Neutrophil (primary cell): ENCODE results near the gene WDR81.

Experiments
- H3K27ac ChIP-seq: fragments of 200-600 bp; sonication (generic); 2 replicates; pipeline ENCODE4 v1.5.1; 2016; ENCODE audit warnings: mild to moderate bottlenecking, moderate library complexity
- H3K27me3 ChIP-seq: fragments of 200-600 bp; sonication (generic); 2 replicates; pipeline ENCODE4 v1.6.0; 2016; ENCODE audit warnings: mild to moderate bottlenecking
- H3K36me3 ChIP-seq: fragments of 200-600 bp; sonication (generic); 2 replicates; pipeline ENCODE4 v1.5.1; 2017
- H3K4me1 ChIP-seq, 2 experiments: fragments of 200-600 bp in 1 of 2; sonication (generic) in 1 of 2; 1 replicate in 1 of 2; 2 replicates in 1 of 2; pipeline versions ENCODE4 v1.5.1 to v1.6.1; 2013 to 2016; ENCODE audit warnings: low read depth in 1 of 2, low read length in 1 of 2, mild to moderate bottlenecking in 1 of 2, moderate library complexity in 1 of 2; ENCODE audit not compliant: control insufficient read depth in 1 of 2, insufficient read depth in 1 of 2
- H3K4me3 ChIP-seq, 2 experiments: fragments of 200-600 bp in 1 of 2; sonication (generic) in 1 of 2; 1 replicate in 1 of 2; 2 replicates in 1 of 2; pipeline ENCODE4 v1.5.1; 2013 to 2016; ENCODE audit warnings: low read depth in 1 of 2, low read length in 1 of 2, mild to moderate bottlenecking in 1 of 2, moderate library complexity in 1 of 2
- H3K9me3 ChIP-seq: fragments of 200-600 bp; sonication (generic); 2 replicates; pipeline ENCODE4 v1.5.1; 2016
- TF ChIP-seq, protein P1 (sequence below): fragments of 200-600 bp; sonication (generic); IDR thresholded peaks from 2 replicates; pipeline ENCODE4 v1.5.1; 2016; ENCODE audit warnings: antibody characterized with exemption

The WDR81 gene

DNA sequence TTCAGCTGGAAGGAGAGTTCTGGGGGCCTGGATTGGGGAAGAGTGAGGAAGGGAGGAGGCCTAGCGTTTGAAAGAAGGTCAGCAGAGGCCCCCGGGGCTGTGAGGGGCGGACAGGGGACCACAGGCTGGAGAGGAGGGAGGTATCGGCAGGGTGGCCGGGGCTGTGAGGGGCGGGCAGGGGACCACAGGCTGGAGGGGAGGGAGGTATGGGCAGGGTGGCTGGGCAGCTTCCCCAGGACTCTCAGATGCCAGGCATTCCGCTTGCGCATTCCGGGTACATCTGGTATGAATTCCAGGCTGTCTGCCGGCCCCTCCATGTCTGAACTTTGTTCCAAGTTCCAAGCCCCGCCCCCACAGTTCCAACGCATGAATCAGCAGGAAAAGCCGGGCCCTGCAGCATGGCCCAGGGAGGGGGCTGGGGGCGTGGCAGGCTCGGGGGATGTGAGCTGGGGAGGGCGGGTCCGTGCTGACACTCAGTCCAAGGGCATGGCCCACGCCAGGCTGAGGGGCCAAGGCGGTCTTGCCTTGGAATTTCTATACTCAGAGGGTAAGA lies 10.0 kb upstream of the WDR81 start:
- TF ChIP-seq, protein P1, sequence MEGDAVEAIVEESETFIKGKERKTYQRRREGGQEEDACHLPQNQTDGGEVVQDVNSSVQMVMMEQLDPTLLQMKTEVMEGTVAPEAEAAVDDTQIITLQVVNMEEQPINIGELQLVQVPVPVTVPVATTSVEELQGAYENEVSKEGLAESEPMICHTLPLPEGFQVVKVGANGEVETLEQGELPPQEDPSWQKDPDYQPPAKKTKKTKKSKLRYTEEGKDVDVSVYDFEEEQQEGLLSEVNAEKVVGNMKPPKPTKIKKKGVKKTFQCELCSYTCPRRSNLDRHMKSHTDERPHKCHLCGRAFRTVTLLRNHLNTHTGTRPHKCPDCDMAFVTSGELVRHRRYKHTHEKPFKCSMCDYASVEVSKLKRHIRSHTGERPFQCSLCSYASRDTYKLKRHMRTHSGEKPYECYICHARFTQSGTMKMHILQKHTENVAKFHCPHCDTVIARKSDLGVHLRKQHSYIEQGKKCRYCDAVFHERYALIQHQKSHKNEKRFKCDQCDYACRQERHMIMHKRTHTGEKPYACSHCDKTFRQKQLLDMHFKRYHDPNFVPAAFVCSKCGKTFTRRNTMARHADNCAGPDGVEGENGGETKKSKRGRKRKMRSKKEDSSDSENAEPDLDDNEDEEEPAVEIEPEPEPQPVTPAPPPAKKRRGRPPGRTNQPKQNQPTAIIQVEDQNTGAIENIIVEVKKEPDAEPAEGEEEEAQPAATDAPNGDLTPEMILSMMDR, result no peak
- H3K4me1 ChIP-seq, result peaks cover 45 to 56% of the 10 kb centered on the region in 2 experiments
- H3K36me3 ChIP-seq, result peaks cover 22% of the 10 kb centered on the region
- no peaks in the 10 kb centered on the region for H3K9me3 ChIP-seq
- peaks cover 51% of the 10 kb centered on the region for H3K27me3 ChIP-seq
- H3K27ac ChIP-seq, result peak overlapping the region; percentile 97
- peak overlapping the region; percentile 77 to 91 for H3K4me3 ChIP-seq

DNA sequence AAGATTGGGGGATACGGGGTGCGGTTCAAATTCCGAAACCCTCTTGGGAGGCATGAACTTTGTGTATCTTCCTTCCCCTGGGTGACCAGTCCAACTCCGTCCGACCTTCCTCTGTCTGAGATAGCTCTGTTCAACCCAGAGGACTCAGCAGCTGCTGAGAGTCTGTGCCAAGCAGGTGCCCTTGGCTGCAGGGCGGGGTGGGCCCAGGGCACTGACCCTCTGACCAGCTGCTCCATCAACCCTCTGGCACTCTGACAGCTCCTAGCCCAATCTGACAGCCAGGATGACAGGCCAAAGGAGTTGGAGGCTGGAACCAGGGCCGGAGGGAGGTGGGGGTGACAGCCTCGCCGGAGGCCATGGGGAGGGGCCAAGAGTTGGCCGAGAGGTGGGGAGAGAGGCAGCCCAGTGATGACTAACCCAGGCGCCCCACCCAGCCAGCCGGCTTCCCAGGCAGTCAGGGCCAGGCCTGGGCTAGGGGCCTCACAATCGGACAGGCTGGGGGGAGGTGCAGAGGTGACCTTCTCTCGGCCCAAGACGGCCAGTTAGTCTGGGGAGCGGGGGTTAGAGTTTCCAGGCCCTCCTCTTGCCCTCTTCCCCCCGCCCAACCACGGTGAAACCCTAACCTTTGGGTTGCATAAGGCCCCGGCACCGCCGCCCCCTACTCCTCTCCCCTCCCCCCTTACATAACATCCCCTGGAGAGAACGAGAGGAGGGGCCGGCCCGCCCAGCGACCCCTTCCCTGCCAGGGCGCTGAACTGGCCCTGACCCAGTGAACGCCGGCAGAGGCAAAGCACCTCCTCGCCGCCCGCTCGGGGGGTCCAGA lies 9.3 kb upstream of the WDR81 start:
- Histone ChIP-seq H3K27ac (peak overlapping the region; percentile 97), H3K27me3 (peaks cover 44% of the 10 kb centered on the region), H3K36me3 (peaks cover 22% of the 10 kb centered on the region), H3K4me1 (peaks cover 41 to 49% of the 10 kb centered on the region in 2 experiments), H3K9me3 (no peaks in the 10 kb centered on the region), H3K4me3 (peak overlapping the region; percentile 77 to 91)
- TF ChIP-seq, protein P1, result no peak

DNA sequence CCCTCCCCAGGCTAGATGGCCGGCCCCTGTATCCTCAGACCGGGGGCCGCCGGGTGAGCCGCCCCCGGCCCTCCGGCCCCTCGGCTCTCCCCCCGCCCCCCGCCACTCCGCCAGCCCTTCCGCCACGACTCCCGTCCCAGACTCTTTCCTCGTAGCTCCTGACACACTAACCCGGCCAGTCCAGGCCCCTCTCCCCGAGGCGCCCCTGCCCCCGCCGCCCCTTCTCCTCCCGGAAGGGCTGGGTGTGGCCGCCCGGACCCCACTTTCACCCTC lies 8.8 kb upstream of the WDR81 start:
- Histone ChIP-seq H3K4me1 (peaks cover 38 to 44% of the 10 kb centered on the region in 2 experiments), H3K36me3 (peaks cover 22% of the 10 kb centered on the region)
- TF ChIP-seq, protein P1, result no peak

DNA sequence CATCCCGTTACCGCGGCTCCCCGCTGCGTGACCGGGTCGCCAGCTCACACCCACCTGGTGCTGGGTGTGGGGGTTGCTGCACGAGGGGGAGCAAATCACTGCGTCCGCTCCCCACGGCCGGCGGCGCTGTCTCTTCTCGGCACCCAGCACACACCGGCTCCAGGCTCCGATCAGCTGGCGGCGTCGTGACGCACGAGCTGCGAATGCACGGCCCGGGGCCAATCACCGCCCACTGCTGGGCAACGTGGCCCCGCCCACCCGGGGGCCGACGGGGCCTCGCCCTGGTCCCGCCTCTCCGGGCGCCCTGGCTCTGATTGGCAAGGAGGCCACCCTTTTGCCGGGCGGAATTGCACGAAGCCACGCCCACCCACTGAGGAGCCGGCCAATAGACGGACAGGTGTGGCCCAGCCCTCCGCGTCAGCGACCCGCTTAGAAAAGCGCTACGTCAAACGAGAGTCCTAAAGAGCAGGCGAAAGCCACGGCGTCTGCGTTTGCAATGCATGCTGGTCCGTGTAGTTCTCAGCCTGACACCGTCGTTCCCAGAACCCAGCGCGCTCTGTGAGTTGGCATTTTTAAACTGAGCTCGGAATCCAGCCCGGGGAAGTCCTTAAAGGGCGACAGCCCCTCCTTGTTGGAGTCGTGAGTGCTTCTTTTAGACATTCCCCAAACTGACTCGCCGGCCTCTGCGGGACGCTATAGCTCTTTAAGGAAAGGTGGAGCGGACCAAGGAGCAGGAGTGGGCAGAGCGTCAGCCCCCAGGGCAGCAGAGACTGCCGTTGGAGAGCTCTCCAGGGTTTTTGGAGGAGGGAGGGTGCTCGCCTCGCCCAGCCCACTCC lies 8.2 kb upstream of the WDR81 start:
- Histone ChIP-seq H3K27me3 (peaks cover 33% of the 10 kb centered on the region), H3K9me3 (no peaks in the 10 kb centered on the region), H3K36me3 (peaks cover 22% of the 10 kb centered on the region), H3K4me1 (peaks cover 38 to 40% of the 10 kb centered on the region in 2 experiments), H3K4me3 (peak overlapping the region; percentile 83 to 91), H3K27ac (peak overlapping the region; percentile 97)
- TF ChIP-seq, protein P1, result peak; percentile 38

More for the DNA sequence above, 8.8 kb upstream of the WDR81 start:
- H3K27me3 ChIP-seq, result peaks cover 38% of the 10 kb centered on the region
- peak overlapping the region; percentile 77 to 91 for H3K4me3 ChIP-seq
- H3K27ac ChIP-seq, result peak overlapping the region; percentile 97
- no peaks in the 10 kb centered on the region for H3K9me3 ChIP-seq

DNA sequence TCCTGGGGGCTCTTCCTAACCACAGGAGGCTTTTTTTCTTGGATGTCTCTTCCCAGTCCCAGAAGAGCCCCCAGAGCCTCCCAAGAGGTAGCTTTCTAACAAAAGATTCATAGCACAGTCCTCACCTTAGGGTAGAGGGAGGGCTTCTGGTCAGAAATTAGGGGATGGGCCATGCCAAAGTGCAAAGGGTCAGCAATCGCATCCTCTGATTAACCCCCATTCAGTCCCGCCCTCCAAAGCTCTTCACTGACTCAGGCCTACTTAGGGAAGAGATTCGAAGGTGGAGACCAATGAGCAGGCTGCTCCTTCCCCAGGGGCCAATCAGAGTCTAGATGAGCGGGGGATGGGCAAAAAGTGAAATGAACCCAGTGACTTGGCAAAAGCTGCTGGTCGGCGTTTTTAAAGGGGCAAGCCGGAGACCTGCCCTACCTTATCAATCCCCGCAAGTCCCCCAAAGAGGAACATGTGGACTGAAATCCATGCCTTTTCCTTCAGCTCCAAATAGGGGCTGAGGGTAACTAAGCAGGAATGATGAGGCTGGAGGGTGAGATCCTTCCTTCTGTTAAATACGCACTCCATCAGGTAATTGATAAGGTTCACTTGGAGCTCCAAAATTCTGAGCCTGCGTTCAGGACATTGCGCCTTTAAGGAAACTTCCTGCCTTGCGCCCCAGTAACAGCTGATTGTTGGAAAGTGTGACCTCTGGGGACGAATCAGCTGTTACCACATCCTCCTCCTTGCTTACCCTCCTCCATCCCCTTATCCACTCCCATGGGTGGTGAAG lies 7.4 kb upstream of the WDR81 start:
- peaks cover 38 to 40% of the 10 kb centered on the region in 2 experiments for H3K4me1 ChIP-seq
- H3K27me3 ChIP-seq, result peaks cover 31% of the 10 kb centered on the region
- H3K27ac ChIP-seq, result peak overlapping the region; percentile 97
- H3K4me3 ChIP-seq, result peak overlapping the region; percentile 83
- TF ChIP-seq, protein P1, result peak; percentile 6
- H3K9me3 ChIP-seq, result no peaks in the 10 kb centered on the region
- H3K36me3 ChIP-seq, result peaks cover 18% of the 10 kb centered on the region
